Mesenchymal stem cell (in vitro differentiated cells and primary cell): ENCODE measurements around the gene CCNJ.
"Not testable (repeated sequence)": the region's sequence is repeated elsewhere in the genome, so short reads cannot be mapped to it uniquely, and the experiment has no call there.

Source experiments
- DNase-seq: peaks from one replicate; pipeline ENCODE4 v3.0.0-alpha.2; 2013
- H2AFZ ChIP-seq: one replicate; pipeline ENCODE4 v1.6.1; 2013; ENCODE audit warnings: low read depth, mild to moderate bottlenecking, control low read depth, inconsistent platforms, low read length, moderate library complexity
- H2AK5ac ChIP-seq: 2 replicates; pipeline ENCODE4 v1.6.1; 2013; ENCODE audit warnings: low read length, moderate library complexity, mild to moderate bottlenecking, inconsistent platforms; ENCODE audit not compliant: severe bottlenecking
- H2BK120ac ChIP-seq: one replicate; pipeline ENCODE4 v1.6.1; 2013; ENCODE audit warnings: low read depth, mild to moderate bottlenecking, inconsistent platforms, low read length, moderate library complexity
- H2BK12ac ChIP-seq, 2 experiments: one replicate each; pipeline ENCODE4 v1.6.1; 2013; ENCODE audit warnings: inconsistent platforms in 2 of 2, low read length in 2 of 2, mild to moderate bottlenecking in 2 of 2, moderate library complexity in 2 of 2, control low read depth in 1 of 2
- H2BK15ac ChIP-seq: one replicate; pipeline ENCODE4 v1.6.1; 2013; ENCODE audit warnings: mild to moderate bottlenecking, low read depth, inconsistent platforms; ENCODE audit not compliant: poor library complexity, severe bottlenecking
- H2BK5ac ChIP-seq: 2 replicates; pipeline ENCODE4 v1.6.1; 2013; ENCODE audit warnings: low read depth, mild to moderate bottlenecking, low read length, control low read depth, inconsistent platforms; ENCODE audit not compliant: poor library complexity, severe bottlenecking
- H3K14ac ChIP-seq, 2 experiments: one replicate each; pipeline ENCODE4 v1.6.1; 2013; ENCODE audit warnings: inconsistent platforms in 2 of 2, low read length in 2 of 2, control low read depth in 1 of 2, mild to moderate bottlenecking in 1 of 2, moderate library complexity in 1 of 2
- H3K18ac ChIP-seq, 2 experiments: one replicate each; pipeline ENCODE4 v1.6.1; 2013; ENCODE audit warnings: inconsistent platforms in 2 of 2, low read length in 2 of 2, control low read depth in 1 of 2, low read depth in 1 of 2, mild to moderate bottlenecking in 1 of 2
- H3K23ac ChIP-seq, 2 experiments: one replicate each; pipeline ENCODE4 v1.6.1; 2013; ENCODE audit warnings: inconsistent platforms in 2 of 2, low read length in 2 of 2, mild to moderate bottlenecking in 2 of 2, moderate library complexity in 2 of 2, control low read depth in 1 of 2
- H3K27ac ChIP-seq: 2 replicates; pipeline ENCODE4 v1.5.1; 2013; ENCODE audit warnings: mild to moderate bottlenecking, moderate library complexity, low read length, control low read depth, inconsistent platforms; ENCODE audit not compliant: poor library complexity, severe bottlenecking
- H3K27me3 ChIP-seq, 2 experiments: 2 replicates each; pipeline versions ENCODE4 v1.6.1 to v1.7.0; 2013; ENCODE audit warnings: low read length in 2 of 2, mild to moderate bottlenecking in 2 of 2, moderate library complexity in 2 of 2, control low read depth in 1 of 2, inconsistent platforms in 1 of 2; ENCODE audit not compliant: control insufficient read depth in 1 of 2, insufficient read depth in 1 of 2
- H3K36me3 ChIP-seq, 2 experiments: 2 replicates each; pipeline versions ENCODE4 v1.6.1 to v1.7.0; 2013; ENCODE audit warnings: low read length in 2 of 2, control low read depth in 1 of 2, inconsistent platforms in 1 of 2, low read depth in 1 of 2, mild to moderate bottlenecking in 1 of 2; ENCODE audit not compliant: insufficient read depth in 2 of 2, control insufficient read depth in 1 of 2
- H3K4ac ChIP-seq, 2 experiments: one replicate each; pipeline ENCODE4 v1.6.1; 2013; ENCODE audit warnings: inconsistent platforms in 2 of 2, low read length in 2 of 2, mild to moderate bottlenecking in 2 of 2, moderate library complexity in 2 of 2, control low read depth in 1 of 2, low read depth in 1 of 2
- H3K4me1 ChIP-seq: 2 replicates; pipeline ENCODE4 v1.6.1; 2013; ENCODE audit warnings: low read depth, low read length, control low read depth; ENCODE audit not compliant: control insufficient read depth, insufficient read depth
- H3K4me2 ChIP-seq: 2 replicates; pipeline ENCODE4 v1.6.1; 2013; ENCODE audit warnings: low read length, mild to moderate bottlenecking, inconsistent platforms; ENCODE audit not compliant: poor library complexity, severe bottlenecking
- H3K4me3 ChIP-seq, 2 experiments: 2 replicates each; pipeline versions ENCODE4 v1.5.1 to v1.7.0; 2013; ENCODE audit warnings: low read length in 2 of 2, mild to moderate bottlenecking in 2 of 2, control low read depth in 1 of 2, low read depth in 1 of 2; ENCODE audit not compliant: insufficient read depth in 1 of 2
- H3K79me1 ChIP-seq: replicated peaks from 2 replicates; pipeline ENCODE4 v1.6.1; 2013; ENCODE audit warnings: mild to moderate bottlenecking, control low read depth, low read length, inconsistent platforms; ENCODE audit not compliant: poor library complexity, severe bottlenecking
- H3K9ac ChIP-seq: 2 replicates; pipeline ENCODE4 v1.7.0; 2013; ENCODE audit warnings: mild to moderate bottlenecking, low read length, moderate library complexity
- H3K9me3 ChIP-seq: 2 replicates; pipeline ENCODE4 v1.7.0; 2013; ENCODE audit warnings: mild to moderate bottlenecking, low read length; ENCODE audit not compliant: control insufficient read depth
- H4K8ac ChIP-seq: one replicate; pipeline ENCODE4 v1.6.1; 2013; ENCODE audit warnings: inconsistent platforms, mild to moderate bottlenecking, low read length, moderate library complexity
- H4K91ac ChIP-seq: one replicate; pipeline ENCODE4 v1.6.1; 2013; ENCODE audit warnings: mild to moderate bottlenecking, low read length, inconsistent platforms
- WGBS: methylation state at CpG from one replicate; pipeline ENCODE4 v1.1.7; 2013; ENCODE audit warnings: mixed read lengths; 5-methylcytosine and 5-hydroxymethylcytosine counted together

The CCNJ gene

GRCh38 chr10:96047004-96047649 is 3.7 kb downstream of the CCNJ start:
- DNase-seq: peak; percentile 4
- H3K27me3 ChIP-seq: no peaks in the 10 kb centered on the region

GRCh38 chr10:96047925-96048324 is 4.5 kb downstream of the CCNJ start:
- not testable (repeated sequence) for H2AFZ ChIP-seq, H2BK120ac ChIP-seq, H3K4ac ChIP-seq, H3K23ac ChIP-seq, H3K4me1 ChIP-seq, H2BK15ac ChIP-seq, H3K27me3 ChIP-seq, H3K27ac ChIP-seq, H2AK5ac ChIP-seq, H3K4me3 ChIP-seq, H4K91ac ChIP-seq, H3K18ac ChIP-seq, H3K9me3 ChIP-seq, H3K4me2 ChIP-seq, H2BK5ac ChIP-seq, H4K8ac ChIP-seq, H2BK12ac ChIP-seq, H3K14ac ChIP-seq, DNase-seq, H3K9ac ChIP-seq
- Histone ChIP-seq H3K79me1 (peaks cover 20% of the 10 kb centered on the region), H3K36me3 (peaks cover 6 to 28% of the 10 kb centered on the region in 2 experiments)
- no CpG with 5 or more reads among the region's 3 CpGs for WGBS

More at GRCh38 chr10:96047004-96047649, 3.7 kb downstream of the CCNJ start:
- Histone ChIP-seq H3K4me2 (no peak overlapping the region), H2BK12ac (no peak overlapping the region), H3K4me1 (peaks cover 4% of the 10 kb centered on the region), H2BK5ac (no peak overlapping the region), H4K8ac (peak overlapping the region; percentile 63), H3K27ac (no peak overlapping the region), H3K36me3 (peaks cover 6 to 28% of the 10 kb centered on the region in 2 experiments), H3K79me1 (peaks cover 17% of the 10 kb centered on the region), H3K14ac (no peak overlapping the region), H3K4ac (no peak overlapping the region), H3K4me3 (no peak overlapping the region), H4K91ac (no peak overlapping the region), H2AK5ac (no peak overlapping the region), H2BK15ac (no peak overlapping the region), H3K18ac (no peak overlapping the region), H3K9me3 (no peaks in the 10 kb centered on the region), H2BK120ac (no peak overlapping the region), H3K23ac (no peak overlapping the region), H3K9ac (no peak overlapping the region), H2AFZ (no peak overlapping the region)
- WGBS: 95% methylated on average over 4 of the region's 4 CpGs

GRCh38 chr10:96049340-96049739 is 6.0 kb downstream of the CCNJ start:
- Histone ChIP-seq H2BK12ac (no peak overlapping the region), H3K9ac (no peak overlapping the region), H3K36me3 (peaks cover 6 to 28% of the 10 kb centered on the region in 2 experiments), H2BK15ac (no peak overlapping the region), H4K91ac (no peak overlapping the region), H3K27me3 (no peaks in the 10 kb centered on the region), H3K23ac (no peak overlapping the region), H2AK5ac (no peak overlapping the region), H3K4me1 (no peaks in the 10 kb centered on the region), H3K4ac (no peak overlapping the region), H3K18ac (no peak overlapping the region), H2BK5ac (no peak overlapping the region), H3K27ac (no peak overlapping the region), H3K4me3 (no peak overlapping the region), H3K79me1 (peaks cover 17% of the 10 kb centered on the region), H4K8ac (no peak overlapping the region), H2BK120ac (no peak overlapping the region), H3K14ac (no peak overlapping the region), H3K9me3 (no peaks in the 10 kb centered on the region), H2AFZ (no peak overlapping the region), H3K4me2 (no peak overlapping the region)
- DNase-seq: no peak
- no CpG with 5 or more reads among the region's 2 CpGs for WGBS

GRCh38 chr10:96053985-96054384 is 10.6 kb downstream of the CCNJ start:
- H2AK5ac ChIP-seq: no peak overlapping the region
- no peak overlapping the region for H3K23ac ChIP-seq
- H4K91ac ChIP-seq: no peak overlapping the region
- H3K4ac ChIP-seq: no peak overlapping the region
- no peak overlapping the region for H4K8ac ChIP-seq
- no peaks in the 10 kb centered on the region for H3K9me3 ChIP-seq
- H2BK15ac ChIP-seq: no peak overlapping the region
- H2BK12ac ChIP-seq: no peak overlapping the region
- H3K27me3 ChIP-seq: no peaks in the 10 kb centered on the region
- H3K36me3 ChIP-seq: peaks cover 14 to 43% of the 10 kb centered on the region in 2 experiments
- H3K4me1 ChIP-seq: no peaks in the 10 kb centered on the region
- H3K79me1 ChIP-seq: peaks cover 23% of the 10 kb centered on the region
- no peak overlapping the region for H3K18ac ChIP-seq
- H2AFZ ChIP-seq: no peak overlapping the region
- no peak overlapping the region for H2BK5ac ChIP-seq
- no peak overlapping the region for H3K27ac ChIP-seq
- no peak overlapping the region for H3K9ac ChIP-seq
- no peak overlapping the region for H3K4me2 ChIP-seq
- H3K14ac ChIP-seq: no peak overlapping the region
- H2BK120ac ChIP-seq: no peak overlapping the region
- WGBS: no CpG with 5 or more reads among the region's 2 CpGs
- no peak overlapping the region for H3K4me3 ChIP-seq
- DNase-seq: no peak
